Measurements from ENCODE around the gene RBMS3. TPM values are rescaled to one million over a fixed set of nuclear protein-coding genes. Genes with fewer than 3 reads are reported as not detected.

RBMS3 gene
- total RNA-seq, 1 donor from 2014 or later, result 0.47 TPM

DNA sequence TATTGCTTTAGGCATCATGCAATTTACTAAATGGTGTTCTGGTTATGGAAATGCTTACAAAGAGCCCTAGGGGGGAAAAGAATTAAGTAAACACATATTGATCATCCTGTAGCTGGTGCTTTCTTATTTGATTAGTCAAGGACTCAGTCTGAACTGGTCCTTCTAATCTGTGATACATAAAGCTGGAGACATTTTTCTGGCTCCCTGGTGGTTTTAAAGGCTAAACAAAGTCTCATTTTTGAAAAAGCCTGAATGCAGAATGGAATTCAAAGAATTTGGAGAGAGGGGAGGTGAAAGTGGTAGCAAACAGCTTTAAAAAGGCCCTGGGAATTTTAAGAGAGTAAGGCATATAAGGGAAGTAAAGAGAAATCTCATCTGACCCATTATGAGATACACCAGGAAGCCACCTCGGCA, 149.7 kb downstream of the RBMS3 start:
- DNase-seq (ENCODE audit: low spot score), result peak; percentile 42
- H3K9me3 ChIP-seq (ENCODE audit: low read depth), result no peaks in the 10 kb centered on the region
- H3K9ac ChIP-seq, result no peak overlapping the region
- H3K9me3 Mint-ChIP-seq, result no peaks in the 10 kb centered on the region
- H3K79me2 ChIP-seq (ENCODE audit: low read depth), result no peaks in the 10 kb centered on the region
- TF ChIP-seq EZH2 (IDR thresholded peaks at IDR 0.05) (no peak), EZH2phosphoT487 (IDR thresholded peaks at IDR 0.05) (no peak)
- TF ChIP-seq, protein P1, sequence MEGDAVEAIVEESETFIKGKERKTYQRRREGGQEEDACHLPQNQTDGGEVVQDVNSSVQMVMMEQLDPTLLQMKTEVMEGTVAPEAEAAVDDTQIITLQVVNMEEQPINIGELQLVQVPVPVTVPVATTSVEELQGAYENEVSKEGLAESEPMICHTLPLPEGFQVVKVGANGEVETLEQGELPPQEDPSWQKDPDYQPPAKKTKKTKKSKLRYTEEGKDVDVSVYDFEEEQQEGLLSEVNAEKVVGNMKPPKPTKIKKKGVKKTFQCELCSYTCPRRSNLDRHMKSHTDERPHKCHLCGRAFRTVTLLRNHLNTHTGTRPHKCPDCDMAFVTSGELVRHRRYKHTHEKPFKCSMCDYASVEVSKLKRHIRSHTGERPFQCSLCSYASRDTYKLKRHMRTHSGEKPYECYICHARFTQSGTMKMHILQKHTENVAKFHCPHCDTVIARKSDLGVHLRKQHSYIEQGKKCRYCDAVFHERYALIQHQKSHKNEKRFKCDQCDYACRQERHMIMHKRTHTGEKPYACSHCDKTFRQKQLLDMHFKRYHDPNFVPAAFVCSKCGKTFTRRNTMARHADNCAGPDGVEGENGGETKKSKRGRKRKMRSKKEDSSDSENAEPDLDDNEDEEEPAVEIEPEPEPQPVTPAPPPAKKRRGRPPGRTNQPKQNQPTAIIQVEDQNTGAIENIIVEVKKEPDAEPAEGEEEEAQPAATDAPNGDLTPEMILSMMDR (IDR thresholded peaks at IDR 0.05), result no peak
- H3F3A ChIP-seq (ENCODE audit: low read depth), result no peaks in the 10 kb centered on the region
- peaks cover 41% of the 10 kb centered on the region for H3K4me1 Mint-ChIP-seq
- no peaks in the 10 kb centered on the region for H3K27me3 ChIP-seq
- peaks cover 24% of the 10 kb centered on the region for H3K4me1 ChIP-seq
- H3K27me3 Mint-ChIP-seq (ENCODE audit: insufficient read depth, low read depth), result no peaks in the 10 kb centered on the region
- H3K4me3 ChIP-seq, result no peak overlapping the region
- H3K36me3 ChIP-seq, result no peaks in the 10 kb centered on the region
- H4K20me1 ChIP-seq (ENCODE audit: low read depth), result no peaks in the 10 kb centered on the region
- no peaks in the 10 kb centered on the region for H3K36me3 Mint-ChIP-seq
- peak overlapping the region; percentile 37 for H3K4me2 ChIP-seq
- peak overlapping the region; percentile 55 for H2AFZ ChIP-seq (replicated peaks)
- H3K27ac ChIP-seq, result no peak overlapping the region
- peak overlapping the region; percentile 84 for H3K27ac Mint-ChIP-seq
- H3K4me3 Mint-ChIP-seq, result no peak overlapping the region

DNA sequence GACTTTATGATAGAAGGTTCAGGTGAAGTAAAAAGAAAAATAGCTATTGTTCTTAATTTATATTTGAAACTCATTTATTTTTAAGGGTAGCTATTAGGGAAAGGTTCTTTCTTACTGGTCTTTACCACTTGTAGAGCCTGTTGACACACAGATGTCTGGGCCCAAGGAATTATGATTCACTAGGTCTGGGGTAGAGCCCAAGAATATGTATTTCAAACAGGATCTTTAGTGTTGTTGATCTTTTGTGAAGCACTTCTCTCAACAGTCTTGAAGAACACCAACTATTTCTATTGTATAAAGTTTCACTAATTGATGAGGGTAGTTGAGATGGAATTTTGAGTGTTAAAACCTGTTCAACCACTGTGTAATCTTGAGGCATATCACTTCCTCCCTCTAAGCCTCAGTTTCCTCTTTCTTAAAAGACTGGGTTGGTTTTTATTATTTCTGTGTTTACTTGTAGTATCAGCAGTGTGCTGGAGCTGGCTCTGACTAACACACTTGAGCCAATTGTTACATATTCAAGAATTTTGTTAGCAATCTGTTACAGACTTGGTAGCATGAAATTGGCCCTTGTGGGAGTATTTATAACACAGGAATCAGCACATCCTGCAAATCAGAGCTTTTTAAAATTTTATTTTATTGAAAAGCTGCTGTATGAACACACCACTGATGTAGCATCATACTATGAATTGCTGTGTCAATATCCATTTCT, 155.9 kb downstream of the RBMS3 start:
- no peak overlapping the region for H3K4me3 Mint-ChIP-seq

DNA sequence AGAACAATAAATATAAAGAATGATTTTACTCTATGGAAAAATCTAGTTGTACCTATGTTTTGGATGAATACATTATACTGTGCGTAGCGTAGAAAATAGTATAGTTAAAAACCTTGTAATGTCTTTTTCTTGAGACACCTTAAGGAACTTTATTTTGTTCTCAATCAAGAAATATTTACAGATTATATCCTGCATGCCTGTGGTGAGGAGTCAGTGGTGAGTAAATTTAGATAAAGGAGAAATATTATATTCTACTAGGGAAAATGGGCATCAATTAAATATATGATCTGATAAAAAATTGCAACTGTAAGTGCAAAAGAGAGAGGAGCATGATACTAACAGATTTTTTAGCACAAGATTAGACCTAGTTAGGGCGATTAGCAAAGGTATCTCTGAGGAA, 157.7 kb downstream of the RBMS3 start:
- H3K4me1 Mint-ChIP-seq, result peaks cover 12% of the 10 kb centered on the region
- no peak overlapping the region for H3K27ac Mint-ChIP-seq
- H4K20me1 ChIP-seq (ENCODE audit: low read depth), result no peaks in the 10 kb centered on the region
- no peak overlapping the region for H3K27ac ChIP-seq
- TF ChIP-seq, protein P1 (IDR thresholded peaks at IDR 0.05), result no peak
- TF ChIP-seq EZH2phosphoT487 (IDR thresholded peaks at IDR 0.05), result no peak
- TF ChIP-seq EZH2 (IDR thresholded peaks at IDR 0.05), result no peak
- H3K36me3 Mint-ChIP-seq, result peaks cover 4% of the 10 kb centered on the region
- H3K27me3 ChIP-seq, result no peaks in the 10 kb centered on the region
- no peak for DNase-seq (ENCODE audit: low spot score)
- no peak overlapping the region for H2AFZ ChIP-seq (replicated peaks)
- no peak overlapping the region for H3K4me2 ChIP-seq
- no peaks in the 10 kb centered on the region for H3F3A ChIP-seq (ENCODE audit: low read depth)
- no peak overlapping the region for H3K4me3 Mint-ChIP-seq
- no peak overlapping the region for H3K9ac ChIP-seq
- no peaks in the 10 kb centered on the region for H3K27me3 Mint-ChIP-seq (ENCODE audit: insufficient read depth, low read depth)
- H3K4me3 ChIP-seq, result no peak overlapping the region
- H3K9me3 ChIP-seq (ENCODE audit: low read depth), result no peaks in the 10 kb centered on the region
- no peaks in the 10 kb centered on the region for H3K36me3 ChIP-seq
- H3K4me1 ChIP-seq, result peaks cover 27% of the 10 kb centered on the region
- no peaks in the 10 kb centered on the region for H3K9me3 Mint-ChIP-seq
- H3K79me2 ChIP-seq (ENCODE audit: low read depth), result no peaks in the 10 kb centered on the region

More for the DNA sequence above, 155.9 kb downstream of the RBMS3 start:
- Mint-ChIP-seq H3K36me3 (peaks cover 1% of the 10 kb centered on the region), H3K27me3 (ENCODE audit: insufficient read depth, low read depth) (no peaks in the 10 kb centered on the region), H3K27ac (no peak overlapping the region), H3K9me3 (no peaks in the 10 kb centered on the region), H3K4me1 (peaks cover 22% of the 10 kb centered on the region)
- no peak for DNase-seq (ENCODE audit: low spot score)
- TF ChIP-seq, protein P1 (IDR thresholded peaks at IDR 0.05), result no peak
- TF ChIP-seq EZH2 (IDR thresholded peaks at IDR 0.05), result no peak
- TF ChIP-seq EZH2phosphoT487 (IDR thresholded peaks at IDR 0.05), result no peak
- H3K4me2 ChIP-seq, result no peak overlapping the region
- H3K9ac ChIP-seq, result no peak overlapping the region
- no peaks in the 10 kb centered on the region for H3K79me2 ChIP-seq (ENCODE audit: low read depth)
- H2AFZ ChIP-seq (replicated peaks), result no peak overlapping the region
- H3K4me1 ChIP-seq, result peaks cover 27% of the 10 kb centered on the region
- no peaks in the 10 kb centered on the region for H3K36me3 ChIP-seq
- no peaks in the 10 kb centered on the region for H4K20me1 ChIP-seq (ENCODE audit: low read depth)
- no peak overlapping the region for H3K27ac ChIP-seq
- no peaks in the 10 kb centered on the region for H3K27me3 ChIP-seq
- no peak overlapping the region for H3K4me3 ChIP-seq
- H3K9me3 ChIP-seq (ENCODE audit: low read depth), result no peaks in the 10 kb centered on the region
- H3F3A ChIP-seq (ENCODE audit: low read depth), result no peaks in the 10 kb centered on the region
